Mucosa of descending colon (tissue), 3 donors: Measurements from ENCODE around the gene CACNA1S. TPM values are rescaled to one million over a fixed set of nuclear protein-coding genes. Genes with fewer than 3 reads are reported as not detected.

Source experiments
- ATAC-seq: fragments of 200-7000 bp; cut with Tn5 transposase; one replicate; pipeline ENCODE4 v1.9.1; 2020; ENCODE audit warnings: mild to moderate bottlenecking, moderate library complexity
- DNase-seq, 3 donors: peaks; one replicate each; pipeline ENCODE4 v3.0.0-alpha.2; 2020
- H3K36me3 ChIP-seq: fragments of 200-600 bp; one replicate; pipeline ENCODE4 v1.8.0; 2021; ENCODE audit warnings: low read depth, mild to moderate bottlenecking
- H3K4me1 ChIP-seq: fragments of 200-600 bp; one replicate; pipeline ENCODE4 v1.8.0; 2021; ENCODE audit warnings: low read depth, mild to moderate bottlenecking
- H3K4me3 ChIP-seq: fragments of 200-600 bp; one replicate; pipeline ENCODE4 v1.8.0; 2021; ENCODE audit warnings: mild to moderate bottlenecking
- H3K9me3 ChIP-seq: fragments of 200-600 bp; one replicate; pipeline ENCODE4 v1.8.0; 2021; ENCODE audit warnings: mild to moderate bottlenecking
- intact Hi-C, 2 donors: fragments of 100-400 bp; cut with DNase I in 1 of 2; cut with micrococcal nuclease in 1 of 2; formaldehyde crosslinking; loops; one replicate each; pipeline versions ENCODE4 v1.11.0 to v1.11.1; 2022; cut with DNase I, micrococcal nuclease
- total RNA-seq, 3 donors: library from RNA; stranded (reverse); fragmentation: NEBNext Ultra II Directional in 2 of 3; extraction: Animal tissue kit (Norgen Biotek cat#: 25700) in 2 of 3; gene quantifications; one replicate each; pipeline versions ENCODE4 v1.2.1 to v1.2.4, GENCODE V29; 2021 to 2023
- TF ChIP-seq, protein P1 (sequence below): fragments of 200-600 bp; IDR thresholded peaks from one replicate; pipeline ENCODE4 v1.8.0; 2022; ENCODE audit warnings: antibody characterized with exemption, mild to moderate bottlenecking
- donor health status: DM: no; HTN: no; CAD: no; lungs with moderate emphysema.
- donor health status: DM: no; HTN: no; CAD: no.
- donor health status: DM: no; HTN: yes; CAD: no.

Gene CACNA1S
- total RNA-seq, 3 donors from 2014 or later = not detected

DNA sequence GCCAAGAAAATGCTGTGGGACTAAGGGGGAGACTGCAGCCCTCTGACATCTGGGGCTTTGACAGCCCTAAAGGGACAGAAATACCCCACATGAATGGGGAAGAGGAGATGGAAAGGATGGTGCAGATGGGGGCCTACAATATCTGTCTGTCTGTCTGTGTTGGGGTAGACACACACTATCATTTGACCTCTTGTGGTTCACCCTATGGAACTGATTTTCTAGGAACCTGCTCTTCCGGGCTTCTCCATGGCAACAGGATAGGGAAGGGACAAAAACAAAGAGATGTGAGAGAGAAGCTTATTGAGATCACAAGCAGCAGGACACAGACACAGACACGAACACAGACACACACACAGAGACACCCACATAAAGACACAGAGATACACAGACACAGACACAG is 105.8 kb downstream of the CACNA1S start:
- peaks cover 7% of the 10 kb centered on the region for H3K4me1 ChIP-seq
- no peaks in the 10 kb centered on the region for H3K9me3 ChIP-seq
- intact Hi-C loops = no loop called here
- DNase-seq (no peak), ATAC-seq (no peak)
- H3K4me3 ChIP-seq = no peak overlapping the region
- no peaks in the 10 kb centered on the region for H3K36me3 ChIP-seq
- TF ChIP-seq, protein P1, sequence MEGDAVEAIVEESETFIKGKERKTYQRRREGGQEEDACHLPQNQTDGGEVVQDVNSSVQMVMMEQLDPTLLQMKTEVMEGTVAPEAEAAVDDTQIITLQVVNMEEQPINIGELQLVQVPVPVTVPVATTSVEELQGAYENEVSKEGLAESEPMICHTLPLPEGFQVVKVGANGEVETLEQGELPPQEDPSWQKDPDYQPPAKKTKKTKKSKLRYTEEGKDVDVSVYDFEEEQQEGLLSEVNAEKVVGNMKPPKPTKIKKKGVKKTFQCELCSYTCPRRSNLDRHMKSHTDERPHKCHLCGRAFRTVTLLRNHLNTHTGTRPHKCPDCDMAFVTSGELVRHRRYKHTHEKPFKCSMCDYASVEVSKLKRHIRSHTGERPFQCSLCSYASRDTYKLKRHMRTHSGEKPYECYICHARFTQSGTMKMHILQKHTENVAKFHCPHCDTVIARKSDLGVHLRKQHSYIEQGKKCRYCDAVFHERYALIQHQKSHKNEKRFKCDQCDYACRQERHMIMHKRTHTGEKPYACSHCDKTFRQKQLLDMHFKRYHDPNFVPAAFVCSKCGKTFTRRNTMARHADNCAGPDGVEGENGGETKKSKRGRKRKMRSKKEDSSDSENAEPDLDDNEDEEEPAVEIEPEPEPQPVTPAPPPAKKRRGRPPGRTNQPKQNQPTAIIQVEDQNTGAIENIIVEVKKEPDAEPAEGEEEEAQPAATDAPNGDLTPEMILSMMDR = no peak

DNA sequence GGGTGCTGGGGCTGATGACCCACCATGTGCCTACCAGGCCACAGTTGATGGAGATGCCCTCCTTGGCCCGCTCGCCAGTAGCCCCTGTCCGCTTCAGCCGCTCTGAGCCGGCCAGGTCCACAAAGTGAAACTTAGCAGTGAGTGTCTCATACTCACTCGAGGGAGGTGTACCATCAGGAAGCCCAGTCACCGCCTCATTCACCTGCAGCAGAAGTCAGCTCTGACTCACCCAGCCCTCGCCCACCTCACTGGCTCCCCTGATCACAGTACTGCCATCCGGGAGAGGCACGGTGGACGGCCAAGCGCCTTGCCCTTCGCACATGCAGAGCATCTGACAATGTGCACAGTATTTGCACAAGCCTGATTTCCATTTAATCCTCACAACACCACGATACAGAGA is 107.5 kb downstream of the CACNA1S start:
- Histone ChIP-seq H3K9me3 (no peaks in the 10 kb centered on the region), H3K4me3 (no peak overlapping the region), H3K36me3 (no peaks in the 10 kb centered on the region), H3K4me1 (peaks cover 7% of the 10 kb centered on the region)
- peak in 1 of 3 donors; percentile 49 for DNase-seq
- peak; percentile 59 for ATAC-seq
- TF ChIP-seq, protein P1 = no peak
- intact Hi-C loops = no loop called here

DNA sequence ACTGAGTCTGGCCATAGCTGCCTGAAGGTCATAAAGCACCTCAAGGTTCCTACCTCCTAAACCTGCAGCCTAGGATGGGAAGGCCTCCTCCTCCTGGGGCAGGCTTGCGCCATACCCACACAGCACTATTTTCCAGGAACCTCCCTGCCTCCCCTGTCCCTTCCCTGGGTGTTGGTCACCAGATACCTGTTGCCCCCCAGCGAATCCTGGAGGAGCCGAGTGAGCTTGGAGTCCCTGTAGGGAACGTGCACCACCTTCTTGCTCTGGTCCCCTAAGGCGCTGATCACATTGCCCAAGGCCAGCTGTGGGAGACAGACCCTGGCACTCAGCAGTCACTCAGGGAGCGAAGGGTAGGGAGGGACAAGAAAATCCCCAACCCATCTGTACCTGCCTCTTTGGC is 108.1 kb downstream of the CACNA1S start:
- TF ChIP-seq, protein P1 = no peak
- DNase-seq = peak in 1 of 3 donors; percentile 20
- no peak for ATAC-seq
- intact Hi-C loops = no loop called here
- Histone ChIP-seq H3K36me3 (no peaks in the 10 kb centered on the region), H3K4me3 (no peak overlapping the region), H3K9me3 (no peaks in the 10 kb centered on the region), H3K4me1 (peaks cover 7% of the 10 kb centered on the region)

DNA sequence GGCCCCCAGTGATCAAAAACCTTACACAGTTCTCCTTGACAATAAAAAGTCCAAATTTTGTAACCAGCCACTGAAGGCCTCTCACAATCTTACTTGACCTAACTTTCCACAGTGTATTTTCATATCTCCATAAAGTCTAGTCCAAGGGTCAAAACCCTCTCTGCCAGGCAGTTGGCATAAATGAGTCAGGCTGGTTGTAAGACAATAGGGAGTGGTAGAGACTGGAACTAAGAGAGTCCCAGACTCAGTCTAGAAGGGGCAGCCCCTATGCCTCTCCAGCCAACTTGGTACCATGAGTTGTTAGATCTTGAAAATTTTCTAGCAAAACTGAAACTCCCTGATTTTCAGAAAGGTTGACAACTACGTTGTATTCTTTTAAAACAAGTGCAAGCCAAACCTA is 109.7 kb downstream of the CACNA1S start:
- no peak overlapping the region for H3K4me3 ChIP-seq
- no peaks in the 10 kb centered on the region for H3K36me3 ChIP-seq
- H3K9me3 ChIP-seq = no peaks in the 10 kb centered on the region
- intact Hi-C loops = no loop called here
- TF ChIP-seq, protein P1 = no peak
- H3K4me1 ChIP-seq = peaks cover 7% of the 10 kb centered on the region
- DNase-seq (no peak), ATAC-seq (peak; percentile 89)

DNA sequence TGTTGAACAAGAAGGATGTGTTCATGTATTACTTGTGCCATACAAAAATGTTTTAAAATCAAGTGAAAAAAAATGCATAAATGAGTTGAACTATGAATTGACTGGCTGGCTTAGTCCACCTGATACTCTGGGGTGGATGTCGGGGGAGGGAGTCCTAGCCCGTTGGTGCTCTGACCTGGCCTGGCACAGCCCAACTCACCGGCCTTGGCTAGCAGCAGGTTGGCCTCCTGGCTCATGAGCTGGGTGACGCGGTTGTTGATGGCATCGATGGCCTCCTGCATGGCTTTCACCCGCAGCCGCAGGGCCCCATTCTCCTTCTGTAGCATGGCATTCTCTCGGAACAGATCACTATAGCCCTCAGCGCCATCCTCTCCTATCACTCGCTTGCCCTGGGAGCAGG is 110.3 kb downstream of the CACNA1S start:
- intact Hi-C loops = no loop called here
- Histone ChIP-seq H3K36me3 (no peaks in the 10 kb centered on the region), H3K4me3 (no peak overlapping the region), H3K9me3 (no peaks in the 10 kb centered on the region), H3K4me1 (peaks cover 7% of the 10 kb centered on the region)
- DNase-seq (peak in 1 of 3 donors; percentile 45), ATAC-seq (no peak)
- TF ChIP-seq, protein P1 = no peak

DNA sequence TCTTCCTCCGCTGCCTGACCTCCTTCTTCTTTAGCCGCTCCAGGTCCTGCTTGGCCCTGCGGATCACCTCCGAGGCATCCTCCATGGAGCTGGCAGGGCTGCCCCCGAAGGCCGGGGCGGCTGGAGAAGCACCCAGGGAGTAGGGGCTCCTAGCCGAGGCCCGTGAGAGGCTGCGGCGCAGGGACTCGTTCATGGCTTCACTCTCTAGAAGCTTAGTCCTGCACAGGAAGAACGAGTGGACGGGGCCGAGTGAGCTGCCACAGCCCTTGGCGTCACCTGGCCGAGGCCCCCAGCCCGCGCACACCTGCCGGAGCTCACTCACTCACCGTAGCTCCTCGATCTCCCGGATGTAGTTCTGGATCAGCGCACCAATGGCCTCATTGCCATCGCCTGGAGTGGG is 111.8 kb downstream of the CACNA1S start:
- peak in 1 of 3 donors; percentile 45 for DNase-seq
- Histone ChIP-seq H3K4me1 (peaks cover 7% of the 10 kb centered on the region), H3K4me3 (no peak overlapping the region), H3K36me3 (no peaks in the 10 kb centered on the region), H3K9me3 (no peaks in the 10 kb centered on the region)
- no peak for ATAC-seq
- TF ChIP-seq, protein P1 = no peak
- intact Hi-C loops = no loop called here
